H1 (cell line): ENCODE data around the gene BRME1. TPM values are rescaled to one million over a fixed set of nuclear protein-coding genes. Genes with fewer than 3 reads are reported as not detected.

Source experiments
- CTCF ChIA-PET: fragments of 300-600 bp; sonication (Branson Sonifier 250); formaldehyde crosslinking; loops from one replicate; lab custom pipeline; 2021; ENCODE audit not compliant: partially characterized antibody; lab: Charles Lee
- POLR2A ChIA-PET: fragments of 300-600 bp; sonication (Branson Sonifier 250); formaldehyde crosslinking; loops from one replicate; lab custom pipeline; 2021; ENCODE audit warnings: inconsistent platforms; ENCODE audit not compliant: partially characterized antibody; lab: Charles Lee
- DNase-seq, 2 experiments: peaks; one replicate each; pipeline versions ENCODE4 v3.0.0 to v3.0.0-alpha.2; 2010 to 2022; ENCODE audit warnings: low spot score in 2 of 2, low read depth in 1 of 2, mixed read lengths in 1 of 2
- FAIRE-seq: peaks from 2 replicates; lab custom pipeline; 2011; peaks lifted over from hg19 to GRCh38; lab: Jason Lieb, UNC
- H2AFZ ChIP-seq: 2 replicates; pipeline ENCODE4 v1.8.1; 2012; ENCODE audit warnings: low read length, inconsistent platforms
- H2AK5ac ChIP-seq: 2 replicates; pipeline ENCODE4 v1.6.1; 2013; ENCODE audit warnings: low read depth, low read length
- H2BK120ac ChIP-seq: replicated peaks from 2 replicates; pipeline ENCODE3; 2013; ENCODE audit warnings: low read depth, low read length, inconsistent platforms
- H2BK12ac ChIP-seq: 2 replicates; pipeline ENCODE4 v1.6.1; 2013; ENCODE audit warnings: low read depth, low read length
- H2BK15ac ChIP-seq: 2 replicates; pipeline ENCODE4 v1.6.1; 2013; ENCODE audit warnings: low read length
- H2BK20ac ChIP-seq: 2 replicates; pipeline ENCODE4 v1.6.1; 2013; ENCODE audit warnings: low read length
- H2BK5ac ChIP-seq: 2 replicates; pipeline ENCODE4 v1.6.1; 2013; ENCODE audit warnings: low read depth, low read length
- H3K14ac ChIP-seq: 2 replicates; pipeline ENCODE4 v1.6.1; 2013; ENCODE audit warnings: inconsistent platforms; ENCODE audit not compliant: insufficient read length
- H3K18ac ChIP-seq: 2 replicates; pipeline ENCODE4 v1.6.1; 2013; ENCODE audit warnings: low read length; ENCODE audit errors: extremely low read depth
- H3K23ac ChIP-seq: 2 replicates; pipeline ENCODE4 v1.6.1; 2013; ENCODE audit warnings: inconsistent platforms; ENCODE audit not compliant: insufficient read length
- H3K23me2 ChIP-seq: 2 replicates; pipeline ENCODE4 v1.6.1; 2013; ENCODE audit warnings: low read depth, low read length
- H3K27ac ChIP-seq: 2 replicates; pipeline ENCODE4 v1.6.1; 2011; ENCODE audit warnings: low read depth, low read length, inconsistent platforms
- H3K27me3 ChIP-seq, 4 experiments: replicated peaks in 1 of 4; 1 replicate in 1 of 4; 2 replicates in 3 of 4; pipeline versions ENCODE4 v1.6.1 to v1.8.1; 2011 to 2013; ENCODE audit warnings: low read length in 3 of 4, mild to moderate bottlenecking in 3 of 4, inconsistent platforms in 2 of 4, mixed read lengths in 2 of 4, moderate library complexity in 1 of 4; ENCODE audit not compliant: control insufficient read depth in 3 of 4, insufficient read depth in 3 of 4; ENCODE audit errors: extremely low read depth in 1 of 4
- H3K36me3 ChIP-seq, 4 experiments: 2 replicates each; pipeline versions ENCODE4 v1.6.1 to v1.8.1; 2011 to 2013; ENCODE audit warnings: mild to moderate bottlenecking in 4 of 4, low read length in 3 of 4, moderate library complexity in 2 of 4, control low read depth in 1 of 4, inconsistent platforms in 1 of 4; ENCODE audit not compliant: insufficient read depth in 4 of 4, control insufficient read depth in 2 of 4
- H3K4ac ChIP-seq: replicated peaks from 2 replicates; pipeline ENCODE3; 2013; ENCODE audit warnings: low read length, low read depth, mixed read lengths, inconsistent platforms; ENCODE audit not compliant: insufficient read length
- H3K4me1 ChIP-seq, 4 experiments: replicated peaks in 1 of 4; 1 replicate in 1 of 4; 2 replicates in 3 of 4; pipeline versions ENCODE4 v1.6.1 to v1.8.1; 2011 to 2013; ENCODE audit warnings: low read length in 3 of 4, inconsistent platforms in 2 of 4, mixed read lengths in 1 of 4; ENCODE audit not compliant: insufficient read depth in 4 of 4, control insufficient read depth in 3 of 4
- H3K4me2 ChIP-seq, 2 experiments: 2 replicates each; pipeline versions ENCODE4 v1.6.1 to v1.8.1; 2011 to 2013; ENCODE audit warnings: low read depth in 2 of 2, low read length in 2 of 2, control low read depth in 1 of 2, inconsistent platforms in 1 of 2, mild to moderate bottlenecking in 1 of 2; ENCODE audit not compliant: insufficient read depth in 1 of 2
- H3K4me3 ChIP-seq, 4 experiments: fragments of 200-600, 300-600 bp in 1 of 4; sonication (generic), shearing (Covaris generic), sonication (Bioruptor Twin) in 1 of 4; 2 replicates each; pipeline versions ENCODE4 v1.5.1 to v1.8.1; 2011 to 2016; ENCODE audit warnings: low read length in 4 of 4, low read depth in 3 of 4, control low read depth in 2 of 4, inconsistent platforms in 2 of 4, mild to moderate bottlenecking in 2 of 4, mixed read lengths in 1 of 4, moderate library complexity in 1 of 4; ENCODE audit not compliant: insufficient read depth in 2 of 4; ENCODE audit errors: extremely low read depth in 1 of 4
- H3K56ac ChIP-seq: replicated peaks from 2 replicates; pipeline ENCODE3; 2013; ENCODE audit warnings: low read depth, mild to moderate bottlenecking, mixed read lengths, low read length, inconsistent platforms; ENCODE audit not compliant: insufficient read length
- H3K79me1 ChIP-seq: 2 replicates; pipeline ENCODE4 v1.6.1; 2013; ENCODE audit warnings: low read depth, low read length, control low read depth
- H3K79me2 ChIP-seq, 2 experiments: 2 replicates each; pipeline versions ENCODE4 v1.6.1 to v1.8.1; 2012 to 2013; ENCODE audit warnings: low read length in 2 of 2, mild to moderate bottlenecking in 2 of 2, inconsistent platforms in 1 of 2; ENCODE audit not compliant: insufficient read depth in 2 of 2, control insufficient read depth in 1 of 2
- H3K9ac ChIP-seq, 4 experiments: replicated peaks in 1 of 4; 1 replicate in 1 of 4; 2 replicates in 3 of 4; pipeline versions ENCODE4 v1.6.1 to v1.8.1; 2011 to 2013; ENCODE audit warnings: low read depth in 3 of 4, low read length in 3 of 4, control low read depth in 2 of 4, mild to moderate bottlenecking in 2 of 4, moderate library complexity in 2 of 4, inconsistent platforms in 1 of 4; ENCODE audit errors: extremely low read depth in 1 of 4
- H3K9me3 ChIP-seq, 2 experiments: 2 replicates each; pipeline versions ENCODE4 v1.6.1 to v1.8.1; 2012 to 2013; ENCODE audit warnings: mild to moderate bottlenecking in 2 of 2, moderate library complexity in 2 of 2, control low read depth in 1 of 2, inconsistent platforms in 1 of 2, low read depth in 1 of 2, low read length in 1 of 2, mixed read lengths in 1 of 2; ENCODE audit not compliant: insufficient read depth in 2 of 2
- H4K20me1 ChIP-seq, 2 experiments: replicated peaks in 1 of 2; 2 replicates each; pipeline versions ENCODE3 to v1.8.1; 2011 to 2013; ENCODE audit warnings: inconsistent platforms in 2 of 2, low read length in 2 of 2, mild to moderate bottlenecking in 1 of 2; ENCODE audit not compliant: insufficient read depth in 2 of 2, control insufficient read depth in 1 of 2
- H4K5ac ChIP-seq: 2 replicates; pipeline ENCODE4 v1.6.1; 2013; ENCODE audit warnings: low read length, low read depth, mixed read lengths, inconsistent platforms; ENCODE audit not compliant: insufficient read length
- H4K8ac ChIP-seq: 2 replicates; pipeline ENCODE4 v1.8.0; 2013; ENCODE audit warnings: mild to moderate bottlenecking, moderate library complexity, low read length, inconsistent platforms; ENCODE audit not compliant: insufficient read depth; ENCODE audit errors: extremely low read depth
- H4K91ac ChIP-seq: replicated peaks from 2 replicates; pipeline ENCODE3; 2013; ENCODE audit warnings: low read length, mixed read lengths, inconsistent platforms; ENCODE audit not compliant: insufficient read length
- BCL11A ChIP-seq, 2 experiments: IDR thresholded peaks; one replicate each; pipeline ENCODE4 v1.6.1; 2011; ENCODE audit warnings: low read depth in 2 of 2, low read length in 2 of 2, mild to moderate bottlenecking in 2 of 2
- CBX5 ChIP-seq: fragments of 300-800, 300-1000 bp; sonication (generic); IDR thresholded peaks from 2 replicates; pipeline ENCODE4 v1.7.1; 2016; ENCODE audit warnings: antibody characterized with exemption, low read length, low read depth
- CEBPB ChIP-seq: IDR thresholded peaks from 2 replicates; pipeline ENCODE4 v1.6.1; 2012; ENCODE audit warnings: low read depth, low read length
- E2F6 ChIP-seq: IDR thresholded peaks from 2 replicates; pipeline ENCODE4 v1.6.1; 2012; ENCODE audit warnings: inconsistent platforms
- EGR1 ChIP-seq: IDR thresholded peaks from 2 replicates; pipeline ENCODE4 v1.6.1; 2011; ENCODE audit warnings: low read depth, low read length, borderline replicate concordance
- POLR2A ChIP-seq, 2 experiments: IDR thresholded peaks; 1 replicate in 1 of 2; 2 replicates in 1 of 2; pipeline ENCODE4 v1.6.1; 2011; ENCODE audit warnings: low read depth in 2 of 2, low read length in 2 of 2, mild to moderate bottlenecking in 2 of 2; ENCODE audit errors: control extremely low read depth in 1 of 2
- SP1 ChIP-seq: IDR thresholded peaks from 2 replicates; pipeline ENCODE4 v1.6.1; 2011; ENCODE audit warnings: low read depth, low read length
- ZNF274 ChIP-seq: IDR thresholded peaks from 2 replicates; pipeline ENCODE4 v1.7.0; 2012; ENCODE audit warnings: low read length, borderline replicate concordance; ENCODE audit errors: extremely low read depth
- WGBS, 2 experiments: shearing (Covaris generic) in 1 of 2; methylation state at CpG; one replicate each; pipeline versions ENCODE4 v1.1.6 to v1.1.7; 2013 to 2015; ENCODE audit warnings: low lambda C conversion rate in 2 of 2, mixed read lengths in 2 of 2, inconsistent platforms in 1 of 2, low coverage in 1 of 2, missing lambda C conversion rate in 1 of 2; ENCODE audit not compliant: insufficient replicate concordance in 2 of 2, insufficient coverage in 1 of 2, insufficient read length in 1 of 2; ENCODE audit errors: extremely low coverage in 1 of 2, missing lambda C conversion rate in 1 of 2; 5-methylcytosine and 5-hydroxymethylcytosine counted together
- long read RNA-seq, 2 experiments: library from RNA in 1 of 2; library from capped mRNA in 1 of 2; stranded (forward); transcript quantifications; one replicate each; pipeline ENCODE4 v2.0.0, GENCODE V29; 2021; ENCODE audit warnings: inconsistent platforms in 1 of 2
- polyA minus RNA-seq, 3 experiments: library from RNA; depleted of rRNA, polyadenylated mRNA; stranded (reverse); fragments of >200 nt; gene quantifications; 1 replicate in 2 of 3; 2 replicates in 1 of 3; pipeline ENCODE4 v1.2.3, GENCODE V29; 2011
- polyA plus RNA-seq, 7 experiments: library from polyadenylated mRNA; depleted of rRNA in 3 of 7; stranded (reverse) in 5 of 7; unstranded in 2 of 7; fragments of >200 nt in 5 of 7; fragments of 200-250 nt in 2 of 7; gene quantifications; 1 replicate in 5 of 7; 2 replicates in 1 of 7; 4 replicates in 1 of 7; pipeline versions ENCODE4 v1.2.1 to v1.2.3, GENCODE V29; 2011 to 2013; ENCODE audit warnings: missing spikeins in 2 of 7, mixed read lengths in 2 of 7
- total RNA-seq: library from RNA; stranded (reverse); fragmentation: NEBNext Ultra II Directional; extraction: Animal tissue kit (Norgen Biotek cat#: 25700); gene quantifications from 2 replicates; pipeline ENCODE4 v1.2.1, GENCODE V29; 2021

Gene BRME1
- total RNA-seq, result 4.6 and 4.7 TPM in 2 replicates
- 4.6 and 6.0 TPM in 2 replicates for polyA plus RNA-seq (2011; rRNA removed)
- 5.2 TPM for polyA plus RNA-seq (2011; cell fraction: cytosol; rRNA removed)
- 12.9 TPM for polyA plus RNA-seq (2011; cell fraction: nucleus; rRNA removed)
- 2.8 to 5.0 TPM (median 3.9 TPM) in 4 replicates for polyA plus RNA-seq (2012, experiment 1 of 2)
- 3.1 TPM for polyA plus RNA-seq (2012, experiment 2 of 2)
- polyA plus RNA-seq (2013, experiment 1 of 2), result 3.8 TPM
- 3.4 TPM for polyA plus RNA-seq (2013, experiment 2 of 2)
- polyA minus RNA-seq (2011; rRNA and poly(A)+ RNA removed), result 2.5 and 3.4 TPM in 2 replicates
- 3.8 TPM for polyA minus RNA-seq (2011; cell fraction: cytosol; rRNA and poly(A)+ RNA removed)
- 7.3 TPM for polyA minus RNA-seq (2011; cell fraction: nucleus; rRNA and poly(A)+ RNA removed)
- long read RNA-seq, experiment 1, partial matches to known transcripts, result 2 of 2 reads
- long read RNA-seq, experiment 1, other reads (novel, unspliced or antisense), result 0 of 2 reads
- long read RNA-seq, experiment 2, partial matches to known transcripts, result 0 of 3 reads
- long read RNA-seq, experiment 2, other reads (novel, unspliced or antisense), result 3 of 3 reads

GRCh38 chr19:13905634-13906520 lies at the start of gene BRME1, which contains the start of gene CC2D1A:
BRME1 (minus strand) TSS chr19:13906117; CDS start chr19:13904892, 1,225 bp downstream.
CC2D1A (plus strand) TSS chr19:13906201; CDS start chr19:13906442, 241 bp downstream.
- peak within 1 kb of the TSS; percentile 81 to 85 (median 82) for H3K4me3 ChIP-seq
- 0 out of 2 replicates have a peak within 1 kb of the TSS, but pooled peaks have one; percentile 27 for H2BK12ac ChIP-seq
- H3K79me1 ChIP-seq, result peaks cover 3% of the 10 kb centered on the region; the same call in 1 of the 2 replicates
- peaks cover 0 to 6% (median under 1%) of the 10 kb centered on the region in 4 experiments; a peak in 2 of 7 replicates for H3K4me1 ChIP-seq
- DNase-seq, result peak; percentile 67 to 95
- CTCF ChIA-PET, result interaction anchor here (0.5 to 1.7 kb wide), 10 partner anchors 9 to 567 kb away, joined by 3 to 4 read pairs (median 3); no protein-coding TSS in a partner anchor
- H3K4me2 ChIP-seq, result peak within 1 kb of the TSS; percentile 55 to 68
- H3K9me3 ChIP-seq, result no peaks in the 10 kb centered on the region
- no peak within 1 kb of the TSS for H2BK15ac ChIP-seq
- peak within 1 kb of the TSS; percentile 88 for H4K5ac ChIP-seq
- 0 out of 2 replicates have a peak within 1 kb of the TSS, but pooled peaks have one; percentile 12 for H3K27ac ChIP-seq
- H3K36me3 ChIP-seq, result no peaks in the 10 kb centered on the region; a peak in 1 of 8 replicates
- H4K20me1 ChIP-seq, result no peaks in the 10 kb centered on the region
- peak within 1 kb of the TSS; percentile 71; the same call in 1 of the 2 replicates for H2BK5ac ChIP-seq
- H3K4ac ChIP-seq, result peak within 1 kb of the TSS; percentile 94
- H3K23me2 ChIP-seq, result peaks cover 8% of the 10 kb centered on the region; the same call in 1 of the 2 replicates
- no peaks in the 10 kb centered on the region for H3K79me2 ChIP-seq
- 15% methylated on average over 63 of the region's 86 CpGs; no CpG with 5 or more reads in 1 of the 2 experiments for WGBS, 2 experiments
- no peak for FAIRE-seq
- H3K18ac ChIP-seq, result peak within 1 kb of the TSS; percentile 95
- H3K27me3 ChIP-seq, result peaks cover 0 to 4% (median 3%) of the 10 kb centered on the region in 4 experiments; a peak in 3 of 7 replicates
- no peak within 1 kb of the TSS for H3K14ac ChIP-seq
- no peak within 1 kb of the TSS for H2BK120ac ChIP-seq
- no peak within 1 kb of the TSS for H3K23ac ChIP-seq
- no peak within 1 kb of the TSS for H4K91ac ChIP-seq
- peak within 1 kb of the TSS; percentile 46; the same call in 1 of the 2 replicates for H2AFZ ChIP-seq
- H4K8ac ChIP-seq, result peak within 1 kb of the TSS; percentile 93
- H2BK20ac ChIP-seq, result no peak within 1 kb of the TSS
- H3K56ac ChIP-seq, result no peak within 1 kb of the TSS
- POLR2A ChIA-PET, result interaction anchor here (1.0 to 2.5 kb wide), 4 partner anchors 25 to 56 kb away, joined by 4 to 7 read pairs (median 4); no protein-coding TSS in a partner anchor
- H2AK5ac ChIP-seq, result no peak within 1 kb of the TSS
- H3K9ac ChIP-seq, result peak within 1 kb of the TSS; percentile 47 to 69 (median 61)
- peak; percentile 100 for TF ChIP-seq E2F6
- TF ChIP-seq POLR2A (IDR thresholded peaks at IDR 0.05; ENCODE audit: control extremely low read depth in 1 of 2, low read depth in 2 of 2, low read length in 2 of 2), result peak in 1 of 2 experiments; percentile 49; a peak in 1 of 3 replicates
- TF ChIP-seq CEBPB, result no peak
- TF ChIP-seq EGR1, result peak; percentile 57; the same call in 1 of the 2 replicates
- no peak for TF ChIP-seq ZNF274
- no peak for TF ChIP-seq CBX5
- no peak for TF ChIP-seq BCL11A (IDR thresholded peaks at IDR 0.05; ENCODE audit: low read depth in 2 of 2, low read length in 2 of 2)
- no peak for TF ChIP-seq SP1
